HG03442 (cell line): ENCODE measurements around the gene ARID3A.
"Not testable (repeated sequence)": the region's sequence is repeated elsewhere in the genome, so short reads cannot be mapped to it uniquely, and the experiment has no call there.

ENCODE experiments used
- ATAC-seq: cut with Tn5 transposase; IDR thresholded peaks from one replicate; pipeline ENCODE4 v1.9.1; 2021; ENCODE audit warnings: mild to moderate bottlenecking, moderate library complexity; ENCODE audit not compliant: unreplicated experiment

ARID3A gene

DNA sequence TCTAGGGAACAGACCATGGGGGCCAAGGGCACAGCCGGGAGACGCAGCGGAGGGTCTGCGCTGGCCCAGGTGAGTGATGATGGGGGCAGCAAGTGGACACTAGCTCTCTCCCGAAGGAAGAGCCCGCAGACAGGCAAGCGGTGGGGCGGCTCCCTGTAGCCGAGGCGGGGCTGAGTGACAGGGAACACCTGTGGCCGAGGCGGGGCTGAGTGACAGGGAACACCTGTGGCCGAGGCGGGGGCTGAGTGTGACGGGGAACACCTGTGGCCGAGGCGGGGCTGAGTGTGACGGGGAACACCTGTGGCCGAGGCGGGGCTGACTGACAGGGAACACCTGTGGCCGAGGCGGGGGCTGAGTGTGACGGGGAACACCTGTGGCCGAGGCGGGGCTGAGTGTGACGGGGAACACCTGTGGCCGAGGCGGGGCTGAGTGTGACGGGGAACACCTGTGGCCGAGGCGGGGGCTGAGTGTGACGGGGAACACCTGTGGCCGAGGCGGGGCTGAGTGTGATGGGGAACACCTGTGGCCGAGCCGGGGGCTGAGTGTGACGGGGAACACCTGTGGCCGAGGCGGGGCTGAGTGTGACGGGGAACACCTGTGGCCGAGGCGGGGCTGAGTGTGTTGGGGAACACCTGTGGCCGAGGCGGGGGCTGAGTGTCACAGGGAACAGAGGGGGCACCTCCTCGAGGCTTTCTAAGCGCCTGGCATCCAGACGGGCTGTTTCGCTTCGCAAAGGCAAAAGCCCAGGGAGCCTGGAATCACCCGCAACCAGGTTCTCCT lies 34.2 kb upstream of the ARID3A start:
- ATAC-seq, result not testable (repeated sequence)

- ATAC-seq, result no peak
Measured at GRCh38 chr19:892243-892893, 33.5 kb upstream of the ARID3A start.

- peak; percentile 79 for ATAC-seq
Measured at GRCh38 chr19:892894-893689, 32.7 kb upstream of the ARID3A start, which contains the start of the genes MED16 and RNU6-9. Gene MED16 (minus strand): TSS chr19:893187. CDS start chr19:891131, 2,056 bp downstream. Gene RNU6-9 (plus strand): TSS chr19:893484.

GRCh38 chr19:896434-896833 lies 29.4 kb upstream of the ARID3A start:
- no peak for ATAC-seq

DNA sequence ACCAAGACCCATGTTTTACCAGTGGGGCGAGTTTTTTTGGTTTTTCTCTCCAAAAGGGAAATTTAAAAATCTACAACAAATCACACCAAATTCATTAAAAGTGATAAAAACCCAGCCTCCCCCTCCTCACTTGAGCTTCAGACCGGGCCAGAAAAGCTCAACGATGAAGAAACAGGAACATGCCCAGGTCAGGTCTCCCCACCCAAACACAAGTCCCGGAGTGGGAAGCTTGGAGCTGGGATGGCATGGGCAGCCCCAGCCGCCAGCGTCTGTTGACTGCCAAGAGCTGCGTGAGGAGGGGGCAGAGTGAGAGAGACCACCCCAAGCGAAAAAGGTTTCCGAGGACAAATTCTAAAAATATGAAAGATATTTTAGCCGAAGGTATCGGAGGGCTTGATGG lies 28.8 kb upstream of the ARID3A start:
- ATAC-seq, result no peak

DNA sequence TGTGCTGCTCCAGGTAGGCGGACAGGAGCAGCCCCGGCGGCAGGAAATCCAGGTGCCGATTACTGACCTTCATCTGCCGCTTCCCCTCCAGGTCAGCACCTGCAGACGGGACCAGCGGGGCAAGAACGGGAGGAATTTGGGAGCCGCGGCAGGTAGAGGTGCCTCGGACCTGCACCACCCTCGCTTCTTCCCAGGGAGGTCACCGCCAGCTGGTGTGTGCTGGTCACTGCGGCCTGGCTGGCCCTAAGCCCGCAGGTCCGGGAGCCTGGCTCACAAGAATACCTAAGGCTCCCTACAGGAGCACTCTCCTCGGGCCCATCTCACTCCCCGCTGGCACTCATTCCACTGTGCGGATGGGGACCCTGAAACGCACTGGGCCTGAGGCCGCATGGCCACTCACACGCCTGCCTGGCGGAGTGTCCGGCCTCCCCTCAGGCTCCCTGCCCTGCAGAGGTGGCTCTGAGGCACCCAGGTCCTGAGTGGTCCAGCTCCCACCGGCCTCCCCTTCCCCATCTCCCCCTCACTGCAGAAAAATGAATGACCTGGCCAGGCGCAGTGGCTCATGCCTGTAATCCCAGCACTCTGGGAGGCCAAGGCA lies 28.3 kb upstream of the ARID3A start:
- no peak for ATAC-seq

GRCh38 chr19:898663-899062 lies 27.2 kb upstream of the ARID3A start:
- no peak for ATAC-seq

- no peak for ATAC-seq
Measured at GRCh38 chr19:899336-900042, 26.3 kb upstream of the ARID3A start.

DNA sequence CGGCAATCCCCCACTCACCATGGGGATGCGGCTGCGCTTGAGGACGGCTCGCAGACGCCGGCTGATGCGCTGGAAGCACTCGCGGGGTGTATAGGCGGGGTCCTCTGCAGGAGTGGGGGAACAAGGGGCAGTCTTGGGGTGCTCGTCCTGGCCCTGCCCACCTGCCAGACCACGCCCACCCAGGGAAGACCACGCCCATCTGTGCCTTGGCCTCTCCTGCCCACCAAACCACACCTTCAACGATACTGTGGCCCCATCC lies 25.9 kb upstream of the ARID3A start:
- no peak for ATAC-seq

- no peak for ATAC-seq
Measured at GRCh38 chr19:900302-901111, 25.3 kb upstream of the ARID3A start.

DNA sequence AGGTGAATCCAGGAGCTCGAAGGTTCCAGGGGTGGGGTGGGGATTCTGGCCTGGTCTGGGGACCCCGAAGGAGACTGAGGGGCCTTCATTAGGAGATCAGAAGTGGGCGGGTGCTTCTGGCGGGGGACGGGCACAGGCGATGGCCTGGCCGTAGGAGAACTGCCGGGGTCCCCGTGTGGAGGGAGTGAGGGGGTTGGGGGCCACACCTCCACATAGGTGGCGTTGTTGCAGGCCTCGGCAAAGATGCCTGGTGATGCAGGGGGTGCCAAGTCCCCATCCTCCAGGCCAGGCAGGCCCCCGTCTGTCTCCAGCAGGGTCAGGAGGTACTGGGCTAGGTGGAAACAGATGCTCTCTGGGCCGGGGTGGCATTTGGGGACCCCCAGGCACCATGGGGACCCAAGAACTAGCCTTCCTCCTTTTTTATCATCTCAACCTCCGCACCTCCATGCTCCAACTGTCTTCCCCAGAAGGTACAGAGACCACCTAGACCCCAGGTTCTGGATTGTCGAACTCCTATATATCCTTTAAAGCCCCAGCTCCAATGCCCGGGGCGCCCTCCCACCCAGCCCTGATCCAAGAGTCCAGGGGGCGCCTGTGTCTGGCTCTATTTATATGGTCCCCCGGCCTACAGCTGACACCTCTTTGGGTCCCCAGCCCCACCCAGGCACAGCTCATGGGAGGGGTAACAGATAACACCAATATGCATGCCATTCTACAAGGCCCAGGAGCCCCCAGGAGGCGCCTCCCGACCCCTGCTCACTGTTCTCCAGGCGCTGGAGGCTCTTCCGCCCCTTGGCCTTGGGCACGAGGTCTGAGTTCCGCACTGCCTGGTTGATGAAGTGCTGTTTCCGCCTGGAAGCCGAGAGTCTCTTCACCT lies 24.4 kb upstream of the ARID3A start:
- no peak for ATAC-seq

DNA sequence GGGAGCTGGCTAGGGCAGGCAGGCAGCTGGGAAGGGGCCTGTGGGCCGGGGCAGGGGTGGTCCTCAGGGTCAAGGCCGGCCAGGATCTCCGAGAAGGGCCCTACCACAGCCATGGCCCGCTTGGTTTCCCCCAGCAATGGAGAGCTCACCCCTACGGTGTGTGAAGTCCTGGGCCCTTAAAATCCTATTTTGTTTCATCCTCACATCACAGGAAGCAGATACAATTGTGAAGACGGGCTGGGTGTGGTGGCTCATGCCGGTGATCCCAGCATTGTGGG lies 23.8 kb upstream of the ARID3A start:
- no peak for ATAC-seq

DNA sequence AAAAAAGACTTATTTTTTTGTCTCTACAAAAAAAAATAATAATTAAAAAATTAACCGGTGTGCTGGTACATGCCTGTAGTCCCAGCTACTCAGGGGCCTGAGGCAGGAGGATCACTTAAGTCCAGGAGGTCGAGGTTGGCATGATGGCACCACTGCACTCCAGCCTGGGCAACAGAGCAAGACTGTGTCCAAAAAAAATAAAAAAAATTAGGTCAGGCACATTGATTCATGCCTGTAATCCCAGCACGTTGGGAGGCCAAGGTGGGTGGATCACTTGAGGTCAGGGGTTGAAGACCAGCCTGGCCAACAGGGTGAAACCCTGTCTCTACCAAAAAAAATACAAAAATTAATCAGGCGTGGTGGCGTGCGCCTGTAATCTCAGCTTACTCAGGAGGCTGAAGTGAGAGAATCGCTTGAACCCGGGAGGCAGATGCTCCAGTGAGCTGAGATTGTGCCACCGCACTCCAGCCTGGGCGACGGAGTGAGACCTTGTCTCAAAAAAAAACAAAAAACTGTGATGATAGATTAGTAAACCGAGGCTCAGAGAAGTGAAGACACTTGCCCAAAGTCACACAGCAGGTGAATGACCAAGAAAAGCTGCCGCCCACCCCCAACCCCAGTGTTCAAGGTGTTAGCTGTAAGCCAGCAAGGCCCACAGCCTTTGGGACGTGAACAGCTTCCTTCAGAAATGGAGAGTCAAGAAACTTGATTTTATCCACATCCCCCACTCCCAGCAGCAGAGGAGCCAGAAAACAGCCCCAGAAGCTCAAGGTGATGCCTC lies 23.2 kb upstream of the ARID3A start:
- ATAC-seq, result no peak

GRCh38 chr19:903266-903797 lies 22.5 kb upstream of the ARID3A start:
- ATAC-seq, result no peak

GRCh38 chr19:904545-904944 lies 21.3 kb upstream of the ARID3A start:
- no peak for ATAC-seq

- no peak for ATAC-seq
Measured at GRCh38 chr19:906480-906879, 19.4 kb upstream of the ARID3A start.

- ATAC-seq, result no peak
Measured at GRCh38 chr19:907183-907853, 18.5 kb upstream of the ARID3A start.
